Right lobe of liver (tissue), 4 donors: ENCODE data around the gene PPP4C.

Source experiments
- POLR2A ChIP-seq: fragments of 450-650 bp; IDR thresholded peaks from one replicate; pipeline ENCODE4 v1.6.1; 2017; ENCODE audit warnings: antibody characterized with exemption, mild to moderate bottlenecking
- TF ChIP-seq, protein P1 (sequence below), 4 donors: fragments of 200-600 bp in 3 of 4; fragments of 450-650 bp in 1 of 4; IDR thresholded peaks; one replicate each; pipeline versions ENCODE4 v1.5.1 to v1.8.0; 2016 to 2022; ENCODE audit warnings: antibody characterized with exemption in 4 of 4, mild to moderate bottlenecking in 2 of 4
- donor health status: DM: no; HTN: no; CAD: no.
- donor health status: DM: no; HTN: no; CAD: no.
- donor health status: DM: no; HTN: yes; CAD: no.

DNA sequence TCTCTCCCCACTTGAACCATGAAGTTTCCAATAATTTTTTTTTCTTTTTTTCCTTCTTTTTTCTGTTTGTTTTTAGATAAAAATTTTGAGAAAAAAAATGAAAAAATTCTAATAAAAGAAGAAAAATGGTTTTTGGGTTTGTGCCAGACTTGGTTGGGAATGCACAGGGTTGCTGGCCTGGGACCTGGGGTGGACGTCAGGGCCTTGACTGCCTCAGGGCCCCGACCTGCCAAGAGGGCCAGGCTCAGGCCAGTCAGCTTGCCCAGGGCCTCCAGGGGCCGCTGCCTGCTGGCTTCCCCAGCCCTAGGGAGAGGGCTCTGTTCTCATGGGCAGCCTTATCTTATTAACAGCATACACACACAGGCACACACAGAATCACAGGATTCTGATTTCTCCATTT, 9.5 kb downstream of the PPP4C start:
- TF ChIP-seq, protein P1, sequence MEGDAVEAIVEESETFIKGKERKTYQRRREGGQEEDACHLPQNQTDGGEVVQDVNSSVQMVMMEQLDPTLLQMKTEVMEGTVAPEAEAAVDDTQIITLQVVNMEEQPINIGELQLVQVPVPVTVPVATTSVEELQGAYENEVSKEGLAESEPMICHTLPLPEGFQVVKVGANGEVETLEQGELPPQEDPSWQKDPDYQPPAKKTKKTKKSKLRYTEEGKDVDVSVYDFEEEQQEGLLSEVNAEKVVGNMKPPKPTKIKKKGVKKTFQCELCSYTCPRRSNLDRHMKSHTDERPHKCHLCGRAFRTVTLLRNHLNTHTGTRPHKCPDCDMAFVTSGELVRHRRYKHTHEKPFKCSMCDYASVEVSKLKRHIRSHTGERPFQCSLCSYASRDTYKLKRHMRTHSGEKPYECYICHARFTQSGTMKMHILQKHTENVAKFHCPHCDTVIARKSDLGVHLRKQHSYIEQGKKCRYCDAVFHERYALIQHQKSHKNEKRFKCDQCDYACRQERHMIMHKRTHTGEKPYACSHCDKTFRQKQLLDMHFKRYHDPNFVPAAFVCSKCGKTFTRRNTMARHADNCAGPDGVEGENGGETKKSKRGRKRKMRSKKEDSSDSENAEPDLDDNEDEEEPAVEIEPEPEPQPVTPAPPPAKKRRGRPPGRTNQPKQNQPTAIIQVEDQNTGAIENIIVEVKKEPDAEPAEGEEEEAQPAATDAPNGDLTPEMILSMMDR (IDR thresholded peaks at IDR 0.05): no peak
- no peak for TF ChIP-seq POLR2A
